ENCODE results near the gene PTCHD1. TPM values are rescaled to one million over a fixed set of nuclear protein-coding genes. Genes with fewer than 3 reads are reported as not detected.

The PTCHD1 gene
- total RNA-seq: under 1 TPM; under 0.01 TPM
- polyA plus RNA-seq: under 1 TPM in 1 of 2 donors, not detected in 1; 0.02 TPM

DNA sequence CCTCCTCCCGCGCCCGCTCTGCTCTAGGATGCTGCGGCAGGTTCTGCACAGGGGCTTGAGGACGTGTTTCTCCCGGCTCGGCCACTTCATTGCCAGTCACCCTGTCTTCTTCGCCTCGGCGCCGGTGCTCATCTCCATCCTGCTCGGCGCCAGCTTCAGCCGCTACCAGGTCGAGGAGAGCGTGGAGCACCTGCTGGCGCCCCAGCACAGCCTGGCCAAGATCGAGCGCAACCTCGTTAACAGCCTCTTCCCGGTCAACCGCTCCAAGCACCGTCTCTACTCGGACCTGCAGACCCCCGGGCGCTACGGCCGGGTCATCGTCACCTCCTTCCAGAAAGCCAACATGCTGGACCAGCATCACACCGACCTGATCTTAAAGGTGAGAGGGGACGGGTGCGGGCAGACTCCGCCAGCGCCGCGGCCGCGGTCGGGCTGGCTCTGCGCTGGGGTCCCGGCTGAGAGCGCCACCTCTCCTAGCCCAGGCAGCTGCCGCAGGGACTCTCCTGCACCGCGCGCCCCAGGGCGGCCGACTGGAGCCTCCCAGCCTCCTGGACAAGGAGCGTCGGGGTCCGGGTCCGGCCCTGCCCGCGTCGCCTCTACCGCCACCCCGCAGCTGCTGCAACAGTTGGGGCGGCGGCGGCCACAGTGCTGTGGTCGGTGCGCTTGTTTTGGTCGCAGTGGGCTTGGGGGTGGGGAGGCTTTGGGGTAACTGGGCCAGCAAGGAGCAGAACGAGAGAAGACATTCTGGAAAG is at the start of gene PTCHD1:
PTCHD1 (plus strand) TSS at position 2 of the 752 bp plus-strand sequence; CDS start at position 29, 27 bp downstream.
- Histone ChIP-seq H3K4me3 (ENCODE audit: low read depth in 1 of 3, low read length in 3 of 3) (peak within 1 kb of the TSS in 1 of 3 donors; percentile 34), H3K4me1 (ENCODE audit: control insufficient read depth in 4 of 4, insufficient read depth in 4 of 4, low read length in 3 of 4) (peaks cover 2 to 21% (median 14%) of the 10 kb centered on the region in 4 donors), H3K9me3 (ENCODE audit: control insufficient read depth in 4 of 4, low read length in 3 of 4) (no peaks in the 10 kb centered on the region), H3K27ac (ENCODE audit: low read depth in 1 of 2, low read length in 2 of 2) (no peak within 1 kb of the TSS), H3K9ac (ENCODE audit: low read depth in 1 of 2, low read length in 2 of 2) (no peak within 1 kb of the TSS), H3K27me3 (ENCODE audit: control insufficient read depth in 4 of 4, insufficient read depth in 4 of 4, low read length in 3 of 4) (peaks cover 0 to 7% (median 0%) of the 10 kb centered on the region in 4 donors), H3K36me3 (ENCODE audit: control insufficient read depth in 4 of 4, insufficient read depth in 3 of 4, low read depth in 1 of 4, low read length in 3 of 4) (no peaks in the 10 kb centered on the region)
- WGBS: 2% methylated on average over 64 of the region's 64 CpGs
- TF ChIP-seq, protein P1, sequence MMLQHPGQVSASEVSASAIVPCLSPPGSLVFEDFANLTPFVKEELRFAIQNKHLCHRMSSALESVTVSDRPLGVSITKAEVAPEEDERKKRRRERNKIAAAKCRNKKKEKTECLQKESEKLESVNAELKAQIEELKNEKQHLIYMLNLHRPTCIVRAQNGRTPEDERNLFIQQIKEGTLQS (IDR thresholded peaks at IDR 0.05): no peak
- TF ChIP-seq HNF4A (conservative IDR thresholded peaks at IDR 0.05): no peak
- no peak for TF ChIP-seq YY1 (IDR thresholded peaks at IDR 0.05)
- no peak for TF ChIP-seq SP1 (IDR thresholded peaks at IDR 0.05)
- no peak for DNase-seq (ENCODE audit: low spot score)

DNA sequence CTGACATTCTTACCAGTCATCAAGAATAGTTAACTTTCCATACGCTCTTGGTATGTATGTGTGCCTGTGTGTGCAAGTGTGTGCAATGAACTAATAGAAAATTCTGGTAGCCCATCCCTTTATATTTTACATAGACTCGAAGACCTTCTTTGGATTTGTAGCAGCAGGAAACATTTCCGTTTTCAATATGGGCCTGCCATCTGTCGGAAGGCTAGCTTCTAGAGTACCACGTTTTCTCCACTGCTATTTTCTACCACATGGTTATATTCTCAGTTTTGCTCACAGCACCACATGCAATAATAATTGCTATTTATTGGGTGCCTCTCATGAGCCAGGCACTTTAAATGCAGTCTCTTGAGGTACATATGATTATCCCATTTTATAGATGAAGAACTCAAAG is 47.9 kb upstream of the PTCHD1 start:
- WGBS: 88% methylated on average over 5 of the region's 5 CpGs
- DNase-seq (ENCODE audit: low spot score): no peak
- Histone ChIP-seq H3K27me3 (ENCODE audit: control insufficient read depth in 4 of 4, insufficient read depth in 4 of 4, low read length in 3 of 4) (no peaks in the 10 kb centered on the region), H3K27ac (ENCODE audit: low read depth in 1 of 2, low read length in 2 of 2) (no peak overlapping the region), H3K4me3 (ENCODE audit: low read depth in 1 of 3, low read length in 3 of 3) (no peak overlapping the region), H3K9ac (ENCODE audit: low read depth in 1 of 2, low read length in 2 of 2) (no peak overlapping the region), H3K36me3 (ENCODE audit: control insufficient read depth in 4 of 4, insufficient read depth in 3 of 4, low read depth in 1 of 4, low read length in 3 of 4) (no peaks in the 10 kb centered on the region), H3K4me1 (ENCODE audit: control insufficient read depth in 4 of 4, insufficient read depth in 4 of 4, low read length in 3 of 4) (peaks cover 0 to 6% (median 0%) of the 10 kb centered on the region in 4 donors), H3K9me3 (ENCODE audit: control insufficient read depth in 4 of 4, low read length in 3 of 4) (no peaks in the 10 kb centered on the region)
- TF ChIP-seq, protein P2, sequence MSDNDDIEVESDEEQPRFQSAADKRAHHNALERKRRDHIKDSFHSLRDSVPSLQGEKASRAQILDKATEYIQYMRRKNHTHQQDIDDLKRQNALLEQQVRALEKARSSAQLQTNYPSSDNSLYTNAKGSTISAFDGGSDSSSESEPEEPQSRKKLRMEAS (IDR thresholded peaks at IDR 0.05): no peak
- TF ChIP-seq, protein P3, sequence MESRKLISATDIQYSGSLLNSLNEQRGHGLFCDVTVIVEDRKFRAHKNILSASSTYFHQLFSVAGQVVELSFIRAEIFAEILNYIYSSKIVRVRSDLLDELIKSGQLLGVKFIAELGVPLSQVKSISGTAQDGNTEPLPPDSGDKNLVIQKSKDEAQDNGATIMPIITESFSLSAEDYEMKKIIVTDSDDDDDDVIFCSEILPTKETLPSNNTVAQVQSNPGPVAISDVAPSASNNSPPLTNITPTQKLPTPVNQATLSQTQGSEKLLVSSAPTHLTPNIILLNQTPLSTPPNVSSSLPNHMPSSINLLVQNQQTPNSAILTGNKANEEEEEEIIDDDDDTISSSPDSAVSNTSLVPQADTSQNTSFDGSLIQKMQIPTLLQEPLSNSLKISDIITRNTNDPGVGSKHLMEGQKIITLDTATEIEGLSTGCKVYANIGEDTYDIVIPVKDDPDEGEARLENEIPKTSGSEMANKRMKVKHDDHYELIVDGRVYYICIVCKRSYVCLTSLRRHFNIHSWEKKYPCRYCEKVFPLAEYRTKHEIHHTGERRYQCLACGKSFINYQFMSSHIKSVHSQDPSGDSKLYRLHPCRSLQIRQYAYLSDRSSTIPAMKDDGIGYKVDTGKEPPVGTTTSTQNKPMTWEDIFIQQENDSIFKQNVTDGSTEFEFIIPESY (IDR thresholded peaks at IDR 0.05): no peak

DNA sequence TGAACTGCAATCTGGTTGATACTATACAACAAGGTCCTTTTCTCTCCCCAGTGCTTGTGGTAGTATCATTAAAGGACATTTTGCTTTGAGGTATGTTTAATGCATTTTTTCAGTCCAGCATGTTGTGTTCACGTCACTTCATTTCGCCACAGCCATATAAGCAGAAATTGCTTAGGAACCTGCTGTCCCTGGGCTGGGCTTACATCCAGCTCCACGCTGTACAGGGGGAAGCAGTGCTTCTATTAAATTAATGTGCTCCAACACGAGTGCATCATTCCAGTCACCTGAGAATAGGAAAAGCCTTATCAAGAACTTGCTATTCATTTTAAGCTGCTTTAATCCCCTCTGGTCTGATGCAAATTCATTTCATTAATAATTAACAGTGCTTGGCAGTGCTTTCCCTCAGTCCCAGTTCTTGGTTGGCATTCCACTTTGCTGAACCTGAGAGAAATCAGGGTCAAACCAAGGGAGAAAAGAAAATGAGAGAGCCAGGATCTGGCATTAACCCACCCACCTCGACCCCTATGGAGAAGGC is 47.4 kb upstream of the PTCHD1 start:
- Histone ChIP-seq H3K4me1 (ENCODE audit: control insufficient read depth in 4 of 4, insufficient read depth in 4 of 4, low read length in 3 of 4) (peaks cover 0 to 6% (median 0%) of the 10 kb centered on the region in 4 donors), H3K27ac (ENCODE audit: low read depth in 1 of 2, low read length in 2 of 2) (no peak overlapping the region), H3K9ac (ENCODE audit: low read depth in 1 of 2, low read length in 2 of 2) (no peak overlapping the region), H3K36me3 (ENCODE audit: control insufficient read depth in 4 of 4, insufficient read depth in 3 of 4, low read depth in 1 of 4, low read length in 3 of 4) (no peaks in the 10 kb centered on the region), H3K4me3 (ENCODE audit: low read depth in 1 of 3, low read length in 3 of 3) (no peak overlapping the region), H3K9me3 (ENCODE audit: control insufficient read depth in 4 of 4, low read length in 3 of 4) (no peaks in the 10 kb centered on the region), H3K27me3 (ENCODE audit: control insufficient read depth in 4 of 4, insufficient read depth in 4 of 4, low read length in 3 of 4) (no peaks in the 10 kb centered on the region)
- 74% methylated on average over 5 of the region's 5 CpGs for WGBS
- DNase-seq (ENCODE audit: low spot score): no peak
- TF ChIP-seq HNF4A (conservative IDR thresholded peaks at IDR 0.05) (no peak), RXRA (IDR thresholded peaks at IDR 0.05) (no peak), FOXA2 (IDR thresholded peaks at IDR 0.05) (no peak), YY1 (IDR thresholded peaks at IDR 0.05) (no peak), FOXA1 (IDR thresholded peaks at IDR 0.05) (no peak), SP1 (IDR thresholded peaks at IDR 0.05) (no peak), NR2F2 (IDR thresholded peaks at IDR 0.05) (no peak), JUND (IDR thresholded peaks at IDR 0.05) (no peak)
- TF ChIP-seq, protein P3 (IDR thresholded peaks at IDR 0.05): no peak
- TF ChIP-seq, protein P2 (IDR thresholded peaks at IDR 0.05): no peak
- TF ChIP-seq, protein P4, sequence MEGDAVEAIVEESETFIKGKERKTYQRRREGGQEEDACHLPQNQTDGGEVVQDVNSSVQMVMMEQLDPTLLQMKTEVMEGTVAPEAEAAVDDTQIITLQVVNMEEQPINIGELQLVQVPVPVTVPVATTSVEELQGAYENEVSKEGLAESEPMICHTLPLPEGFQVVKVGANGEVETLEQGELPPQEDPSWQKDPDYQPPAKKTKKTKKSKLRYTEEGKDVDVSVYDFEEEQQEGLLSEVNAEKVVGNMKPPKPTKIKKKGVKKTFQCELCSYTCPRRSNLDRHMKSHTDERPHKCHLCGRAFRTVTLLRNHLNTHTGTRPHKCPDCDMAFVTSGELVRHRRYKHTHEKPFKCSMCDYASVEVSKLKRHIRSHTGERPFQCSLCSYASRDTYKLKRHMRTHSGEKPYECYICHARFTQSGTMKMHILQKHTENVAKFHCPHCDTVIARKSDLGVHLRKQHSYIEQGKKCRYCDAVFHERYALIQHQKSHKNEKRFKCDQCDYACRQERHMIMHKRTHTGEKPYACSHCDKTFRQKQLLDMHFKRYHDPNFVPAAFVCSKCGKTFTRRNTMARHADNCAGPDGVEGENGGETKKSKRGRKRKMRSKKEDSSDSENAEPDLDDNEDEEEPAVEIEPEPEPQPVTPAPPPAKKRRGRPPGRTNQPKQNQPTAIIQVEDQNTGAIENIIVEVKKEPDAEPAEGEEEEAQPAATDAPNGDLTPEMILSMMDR (IDR thresholded peaks at IDR 0.05; ENCODE audit: low read depth, low read length, missing input control): no peak
